ENCODE results near the gene NEGR1.

Gene NEGR1

GRCh38 chr1:71645015-71645414, 637.3 kb downstream of the NEGR1 start:
- no peak for TF ChIP-seq CTCF (IDR thresholded peaks at IDR 0.05; ENCODE audit: insufficient read depth, low read length, missing control alignments)
- DNase-seq (ENCODE audit: low read depth, low spot score), result no peak
- H3K4me3 ChIP-seq (ENCODE audit: low read depth, low read length), result no peak overlapping the region
- CTCF ChIA-PET, result no interaction called here
- POLR2A ChIA-PET, result no interaction called here

- no peak for DNase-seq (ENCODE audit: low read depth, low spot score)
- no peak overlapping the region for H3K4me3 ChIP-seq (ENCODE audit: low read depth, low read length)
- ChIA-PET POLR2A (no interaction called here), CTCF (no interaction called here)
- TF ChIP-seq CTCF (IDR thresholded peaks at IDR 0.05; ENCODE audit: insufficient read depth, low read length, missing control alignments), result no peak
These were observed 640.4 kb downstream of the NEGR1 start for GRCh38 chr1:71641903-71642302.

- no peak for TF ChIP-seq CTCF (IDR thresholded peaks at IDR 0.05; ENCODE audit: insufficient read depth, low read length, missing control alignments)
- H3K4me3 ChIP-seq (ENCODE audit: low read depth, low read length), result no peak overlapping the region
- no peak for DNase-seq (ENCODE audit: low read depth, low spot score)
- POLR2A ChIA-PET, result no interaction called here
- CTCF ChIA-PET, result interaction anchor here (0.7 to 0.9 kb wide), 2 partner anchors 10 to 17 kb away, joined by 3 read pairs; no protein-coding TSS in a partner anchor
These were observed 641.3 kb downstream of the NEGR1 start for GRCh38 chr1:71640998-71641397.

GRCh38 chr1:71640116-71640515, 642.2 kb downstream of the NEGR1 start:
- H3K4me3 ChIP-seq (ENCODE audit: low read depth, low read length), result no peak overlapping the region
- no peak for DNase-seq (ENCODE audit: low read depth, low spot score)
- POLR2A ChIA-PET, result no interaction called here
- TF ChIP-seq CTCF (IDR thresholded peaks at IDR 0.05; ENCODE audit: insufficient read depth, low read length, missing control alignments), result no peak
- CTCF ChIA-PET, result interaction anchor here (0.9 kb wide), 1 partner anchor 11 kb away, joined by 3 read pairs; no protein-coding TSS in a partner anchor

GRCh38 chr1:71638081-71638766, 644.1 kb downstream of the NEGR1 start:
- no peak overlapping the region for H3K4me3 ChIP-seq (ENCODE audit: low read depth, low read length)
- POLR2A ChIA-PET, result no interaction called here
- CTCF ChIA-PET, result no interaction called here
- no peak for TF ChIP-seq CTCF (IDR thresholded peaks at IDR 0.05; ENCODE audit: insufficient read depth, low read length, missing control alignments)
- peak; percentile 58 for DNase-seq (ENCODE audit: low read depth, low spot score)

GRCh38 chr1:71635568-71635967, 646.8 kb downstream of the NEGR1 start:
- CTCF ChIA-PET, result no interaction called here
- DNase-seq (ENCODE audit: low read depth, low spot score), result no peak
- TF ChIP-seq CTCF (IDR thresholded peaks at IDR 0.05; ENCODE audit: insufficient read depth, low read length, missing control alignments), result no peak
- no peak overlapping the region for H3K4me3 ChIP-seq (ENCODE audit: low read depth, low read length)
- POLR2A ChIA-PET, result no interaction called here

All from AG04449 (cell line).